ENCODE data around the gene CTSW. TPM values are rescaled to one million over a fixed set of nuclear protein-coding genes. Genes with fewer than 3 reads are reported as not detected.

Gene CTSW
- total and polyA plus RNA-seq, 4 donors, result 2.9 to 8.7 (median 3.8) TPM

DNA sequence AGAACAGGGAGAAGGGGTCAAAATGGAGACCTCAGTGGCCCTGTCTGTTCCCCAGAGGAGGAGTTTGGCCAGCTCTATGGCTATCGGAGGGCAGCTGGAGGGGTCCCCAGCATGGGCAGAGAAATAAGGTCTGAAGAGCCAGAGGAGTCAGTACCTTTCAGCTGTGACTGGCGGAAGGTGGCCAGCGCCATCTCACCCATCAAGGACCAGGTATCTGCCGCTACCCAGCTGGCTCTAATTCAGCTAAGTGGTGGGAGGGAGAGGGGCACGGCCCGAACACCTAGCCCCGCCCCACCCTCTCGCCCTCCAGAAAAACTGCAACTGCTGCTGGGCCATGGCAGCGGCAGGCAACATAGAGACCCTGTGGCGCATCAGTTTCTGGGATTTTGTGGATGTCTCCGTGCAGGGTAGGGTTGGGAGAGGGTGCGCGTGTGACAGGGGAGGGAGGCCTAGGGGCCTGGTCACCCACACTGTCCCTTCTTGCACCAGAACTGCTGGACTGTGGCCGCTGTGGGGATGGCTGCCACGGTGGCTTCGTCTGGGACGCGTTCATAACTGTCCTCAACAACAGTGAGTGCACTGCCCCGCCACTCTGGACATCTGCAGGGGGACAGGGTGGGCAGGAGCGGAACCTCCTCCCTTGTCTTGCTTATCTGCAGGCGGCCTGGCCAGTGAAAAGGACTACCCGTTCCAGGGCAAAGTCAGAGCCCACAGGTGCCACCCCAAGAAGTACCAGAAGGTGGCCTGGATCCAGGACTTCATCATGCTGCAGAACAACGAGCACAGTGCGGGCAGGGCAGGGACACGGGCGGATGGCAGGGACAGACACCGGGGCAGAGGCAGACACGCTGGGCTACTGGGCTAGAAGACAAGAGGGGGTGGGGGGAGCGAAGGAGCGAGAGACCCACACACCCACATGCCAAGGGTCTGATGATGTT is 2.8 kb downstream of the CTSW start:
- H3K9me3 ChIP-seq (ENCODE audit: control insufficient read depth in 4 of 4, insufficient read depth in 3 of 4, low read length in 3 of 4), result no peaks in the 10 kb centered on the region
- 93 to 97% methylated on average over 29 to 30 of the region's 30 CpGs for WGBS, 2 donors
- no peaks in the 10 kb centered on the region for H3K27me3 ChIP-seq (ENCODE audit: control insufficient read depth in 3 of 3, insufficient read depth in 3 of 3, low read length in 2 of 3)
- H3K27ac ChIP-seq (ENCODE audit: low read depth in 1 of 2, low read length in 1 of 2), result no peak overlapping the region
- H3K4me1 ChIP-seq (ENCODE audit: control insufficient read depth in 5 of 5, insufficient read depth in 5 of 5, low read length in 5 of 5), result peaks cover 0 to 9% (median 3%) of the 10 kb centered on the region in 5 donors
- TF ChIP-seq, protein P1, sequence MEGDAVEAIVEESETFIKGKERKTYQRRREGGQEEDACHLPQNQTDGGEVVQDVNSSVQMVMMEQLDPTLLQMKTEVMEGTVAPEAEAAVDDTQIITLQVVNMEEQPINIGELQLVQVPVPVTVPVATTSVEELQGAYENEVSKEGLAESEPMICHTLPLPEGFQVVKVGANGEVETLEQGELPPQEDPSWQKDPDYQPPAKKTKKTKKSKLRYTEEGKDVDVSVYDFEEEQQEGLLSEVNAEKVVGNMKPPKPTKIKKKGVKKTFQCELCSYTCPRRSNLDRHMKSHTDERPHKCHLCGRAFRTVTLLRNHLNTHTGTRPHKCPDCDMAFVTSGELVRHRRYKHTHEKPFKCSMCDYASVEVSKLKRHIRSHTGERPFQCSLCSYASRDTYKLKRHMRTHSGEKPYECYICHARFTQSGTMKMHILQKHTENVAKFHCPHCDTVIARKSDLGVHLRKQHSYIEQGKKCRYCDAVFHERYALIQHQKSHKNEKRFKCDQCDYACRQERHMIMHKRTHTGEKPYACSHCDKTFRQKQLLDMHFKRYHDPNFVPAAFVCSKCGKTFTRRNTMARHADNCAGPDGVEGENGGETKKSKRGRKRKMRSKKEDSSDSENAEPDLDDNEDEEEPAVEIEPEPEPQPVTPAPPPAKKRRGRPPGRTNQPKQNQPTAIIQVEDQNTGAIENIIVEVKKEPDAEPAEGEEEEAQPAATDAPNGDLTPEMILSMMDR (IDR thresholded peaks at IDR 0.05; ENCODE audit: control extremely low read depth, extremely low read depth), result no peak
- DNase-seq (no peak), ATAC-seq (ENCODE audit: insufficient read depth, low FRiP score) (no peak)
- peaks cover 7 to 30% (median 24%) of the 10 kb centered on the region in 4 donors for H3K36me3 ChIP-seq (ENCODE audit: control insufficient read depth in 4 of 4, insufficient read depth in 4 of 4, low read length in 4 of 4)
- H3K4me3 ChIP-seq, result no peak overlapping the region
- no peak overlapping the region for H3K9ac ChIP-seq (ENCODE audit: insufficient read depth in 1 of 2, low read length in 2 of 2)

DNA sequence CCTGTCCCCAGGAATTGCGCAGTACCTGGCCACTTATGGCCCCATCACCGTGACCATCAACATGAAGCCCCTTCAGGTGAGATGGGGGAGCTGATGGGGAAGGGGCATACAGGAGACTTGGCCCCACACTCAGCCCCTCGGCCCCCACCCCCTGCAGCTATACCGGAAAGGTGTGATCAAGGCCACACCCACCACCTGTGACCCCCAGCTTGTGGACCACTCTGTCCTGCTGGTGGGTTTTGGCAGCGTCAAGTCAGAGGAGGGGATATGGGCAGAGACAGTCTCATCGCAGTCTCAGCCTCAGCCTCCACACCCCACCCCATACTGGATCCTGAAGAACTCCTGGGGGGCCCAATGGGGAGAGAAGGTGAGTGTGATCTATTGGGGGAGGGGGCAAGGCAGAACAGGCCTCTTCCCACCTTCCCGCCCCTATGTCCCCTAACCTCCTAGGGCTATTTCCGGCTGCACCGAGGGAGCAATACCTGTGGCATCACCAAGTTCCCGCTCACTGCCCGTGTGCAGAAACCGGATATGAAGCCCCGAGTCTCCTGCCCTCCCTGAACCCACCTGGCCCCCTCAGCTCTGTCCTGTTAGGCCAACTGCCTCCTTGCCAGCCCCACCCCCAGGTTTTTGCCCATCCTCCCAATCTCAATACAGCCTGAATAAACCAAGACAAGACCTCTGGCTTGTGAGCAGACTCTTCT is 3.6 kb downstream of the CTSW start:
- Histone ChIP-seq H3K9ac (ENCODE audit: insufficient read depth in 1 of 2, low read length in 2 of 2) (no peak overlapping the region), H3K4me3 (no peak overlapping the region), H3K4me1 (ENCODE audit: control insufficient read depth in 5 of 5, insufficient read depth in 5 of 5, low read length in 5 of 5) (peaks cover 0 to 16% (median 8%) of the 10 kb centered on the region in 5 donors), H3K9me3 (ENCODE audit: control insufficient read depth in 4 of 4, insufficient read depth in 3 of 4, low read length in 3 of 4) (no peaks in the 10 kb centered on the region), H3K27ac (ENCODE audit: low read depth in 1 of 2, low read length in 1 of 2) (no peak overlapping the region), H3K36me3 (ENCODE audit: control insufficient read depth in 4 of 4, insufficient read depth in 4 of 4, low read length in 4 of 4) (peaks cover 7 to 30% (median 24%) of the 10 kb centered on the region in 4 donors), H3K27me3 (ENCODE audit: control insufficient read depth in 3 of 3, insufficient read depth in 3 of 3, low read length in 2 of 3) (no peaks in the 10 kb centered on the region)
- no peak for DNase-seq
- TF ChIP-seq, protein P1 (IDR thresholded peaks at IDR 0.05; ENCODE audit: control extremely low read depth, extremely low read depth), result no peak
- 93 to 95% methylated on average over 13 of the region's 13 CpGs for WGBS, 2 donors
- ATAC-seq (ENCODE audit: insufficient read depth, low FRiP score), result no peak

DNA sequence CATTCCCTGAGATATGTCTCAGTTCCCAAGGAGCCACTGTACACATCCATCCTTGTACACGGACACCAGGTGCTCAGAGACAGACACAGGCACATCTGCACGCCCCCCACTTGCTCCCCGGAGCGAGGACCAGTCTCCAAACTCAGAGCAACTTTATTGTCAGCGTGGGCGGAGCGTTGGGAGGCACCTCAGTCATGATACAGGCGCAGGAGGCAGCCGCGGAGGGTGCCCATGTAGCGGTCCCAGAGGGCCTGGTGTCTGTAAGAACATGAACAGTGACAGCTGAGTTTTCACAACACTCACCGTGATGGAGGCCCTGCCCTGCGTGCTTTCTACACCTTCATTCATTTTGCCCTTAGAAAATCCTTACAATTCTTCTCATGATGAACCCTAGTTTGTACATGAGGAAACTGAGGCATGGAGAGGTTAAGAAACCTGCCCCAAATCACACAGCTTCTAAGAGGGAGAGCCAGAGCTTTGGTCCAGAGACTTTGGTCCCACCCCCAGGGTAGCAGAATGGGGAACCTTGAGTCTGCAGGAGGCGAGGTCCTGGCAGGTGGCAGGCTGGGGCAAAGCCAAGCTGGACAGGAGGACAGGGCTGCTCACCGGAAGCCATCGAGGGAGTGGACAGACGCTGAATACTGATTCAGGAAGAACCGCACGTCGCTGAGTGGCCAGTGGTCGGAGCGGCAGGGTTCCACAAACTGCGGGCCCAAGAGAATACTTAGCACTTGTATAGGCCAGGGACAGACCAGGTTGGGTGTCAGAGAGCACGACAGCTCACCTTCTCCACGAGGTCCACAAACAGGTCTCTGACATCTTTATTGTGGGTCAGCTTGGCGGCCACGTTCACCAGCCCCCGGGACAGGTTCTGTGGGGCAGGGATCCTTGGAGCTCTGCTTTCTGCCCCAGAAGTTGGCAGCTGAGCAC is 4.4 kb downstream of the CTSW start:
- Histone ChIP-seq H3K27me3 (ENCODE audit: control insufficient read depth in 3 of 3, insufficient read depth in 3 of 3, low read length in 2 of 3) (no peaks in the 10 kb centered on the region), H3K27ac (ENCODE audit: low read depth in 1 of 2, low read length in 1 of 2) (no peak overlapping the region), H3K9me3 (ENCODE audit: control insufficient read depth in 4 of 4, insufficient read depth in 3 of 4, low read length in 3 of 4) (no peaks in the 10 kb centered on the region), H3K4me3 (no peak overlapping the region), H3K4me1 (ENCODE audit: control insufficient read depth in 5 of 5, insufficient read depth in 5 of 5, low read length in 5 of 5) (peaks cover 0 to 21% (median 8%) of the 10 kb centered on the region in 5 donors), H3K9ac (ENCODE audit: insufficient read depth in 1 of 2, low read length in 2 of 2) (no peak overlapping the region), H3K36me3 (ENCODE audit: control insufficient read depth in 4 of 4, insufficient read depth in 4 of 4, low read length in 4 of 4) (peaks cover 7 to 30% (median 24%) of the 10 kb centered on the region in 4 donors)
- TF ChIP-seq, protein P1 (IDR thresholded peaks at IDR 0.05; ENCODE audit: control extremely low read depth, extremely low read depth), result no peak
- ATAC-seq (ENCODE audit: insufficient read depth, low FRiP score), result no peak
- no peak for DNase-seq
- 83 to 84% methylated on average over 28 of the region's 28 CpGs for WGBS, 2 donors
